IMR-90 (cell line): ENCODE results near the gene SLC66A2. TPM values are rescaled to one million over a fixed set of nuclear protein-coding genes. Genes with fewer than 3 reads are reported as not detected.

Experiments used
- ATAC-seq: fragments of 200-7000 bp; cut with Tn5 transposase; 2 replicates; pipeline ENCODE4 v1.9.1; 2020; ENCODE audit warnings: low read depth, mild to moderate bottlenecking, moderate library complexity
- BruUV-seq: library from RNA; stranded (reverse); fragments of 400-500 nt; replicated peaks from 2 replicates; lab custom pipeline; 2021; lab: Mats Ljungman, UMichigan
- CTCF ChIA-PET: fragments of 300-600 bp; formaldehyde crosslinking; extraction: SDS; loops from one replicate; lab custom pipeline; 2021; ENCODE audit warnings: antibody characterized with exemption; lab: Yijun Ruan, JAX
- POLR2A ChIA-PET: fragments of 300-600 bp; sonication (Branson Sonifier 250); formaldehyde crosslinking; loops from one replicate; lab custom pipeline; 2022; ENCODE audit warnings: antibody characterized with exemption; ENCODE audit not compliant: unreplicated experiment; lab: Charles Lee
- DNase-seq: peaks from one replicate; pipeline ENCODE4 v3.0.0; 2013
- H2AFZ ChIP-seq: replicated peaks from 2 replicates; pipeline ENCODE3; 2013; ENCODE audit warnings: low read length, mild to moderate bottlenecking; ENCODE audit not compliant: poor library complexity
- H2AK5ac ChIP-seq: 2 replicates; pipeline ENCODE4 v1.6.1; 2013; ENCODE audit warnings: low read depth, low read length, inconsistent platforms
- H2AK9ac ChIP-seq: replicated peaks from 2 replicates; pipeline ENCODE3; 2013; ENCODE audit warnings: mild to moderate bottlenecking, low read depth, low read length, moderate library complexity; ENCODE audit not compliant: poor library complexity
- H2BK120ac ChIP-seq: 2 replicates; pipeline ENCODE4 v1.6.1; 2013; ENCODE audit warnings: low read depth, low read length, inconsistent platforms
- H2BK15ac ChIP-seq: 3 replicates; pipeline ENCODE4 v1.6.1; 2013; ENCODE audit warnings: low read depth, low read length, inconsistent platforms
- H2BK20ac ChIP-seq: 2 replicates; pipeline ENCODE4 v1.6.1; 2013; ENCODE audit warnings: low read depth, mild to moderate bottlenecking, inconsistent platforms, low read length, moderate library complexity
- H2BK5ac ChIP-seq: 2 replicates; pipeline ENCODE4 v1.6.1; 2013; ENCODE audit warnings: mild to moderate bottlenecking, low read depth, low read length, inconsistent platforms; ENCODE audit not compliant: poor library complexity, severe bottlenecking
- H3K14ac ChIP-seq: replicated peaks from 2 replicates; pipeline ENCODE4 v1.6.1; 2013; ENCODE audit warnings: low read depth, low read length, inconsistent platforms
- H3K18ac ChIP-seq: 2 replicates; pipeline ENCODE4 v1.6.1; 2013; ENCODE audit warnings: low read depth, low read length, control low read depth
- H3K23ac ChIP-seq: 2 replicates; pipeline ENCODE4 v1.6.1; 2013; ENCODE audit warnings: low read depth, low read length, inconsistent platforms
- H3K27ac ChIP-seq: 2 replicates; pipeline ENCODE4 v1.5.1; 2013; ENCODE audit warnings: mild to moderate bottlenecking, control low read depth, low read length; ENCODE audit not compliant: insufficient read depth
- H3K27me3 ChIP-seq: 2 replicates; pipeline ENCODE4 v1.6.1; 2013; ENCODE audit warnings: low read length; ENCODE audit not compliant: control insufficient read depth, insufficient read depth
- H3K36me3 ChIP-seq: 2 replicates; pipeline ENCODE4 v1.6.1; 2013; ENCODE audit warnings: low read length, mixed read lengths; ENCODE audit not compliant: control insufficient read depth, insufficient read depth
- H3K4ac ChIP-seq: 2 replicates; pipeline ENCODE4 v1.6.1; 2013; ENCODE audit warnings: low read depth, low read length, inconsistent platforms
- H3K4me1 ChIP-seq: 2 replicates; pipeline ENCODE4 v1.6.1; 2013; ENCODE audit warnings: low read length, mixed read lengths; ENCODE audit not compliant: control insufficient read depth, insufficient read depth
- H3K4me2 ChIP-seq: 2 replicates; pipeline ENCODE4 v1.6.1; 2013; ENCODE audit warnings: low read depth, mild to moderate bottlenecking, control low read depth, low read length, moderate library complexity
- H3K4me3 ChIP-seq: 2 replicates; pipeline ENCODE4 v1.5.1; 2013; ENCODE audit warnings: low read depth, mild to moderate bottlenecking, control low read depth, low read length, moderate library complexity; ENCODE audit not compliant: insufficient read depth
- H3K56ac ChIP-seq: 2 replicates; pipeline ENCODE4 v1.6.1; 2013; ENCODE audit warnings: low read length, inconsistent platforms; ENCODE audit not compliant: insufficient read depth; ENCODE audit errors: extremely low read depth
- H3K79me1 ChIP-seq, 2 experiments: 2 replicates each; pipeline ENCODE4 v1.6.1; 2013; ENCODE audit warnings: low read length in 2 of 2, inconsistent platforms in 1 of 2, low read depth in 1 of 2
- H3K9ac ChIP-seq: 2 replicates; pipeline ENCODE4 v1.6.1; 2013; ENCODE audit warnings: low read depth, low read length, control low read depth
- H3K9me1 ChIP-seq: 2 replicates; pipeline ENCODE4 v1.6.1; 2013; ENCODE audit warnings: low read length, inconsistent platforms; ENCODE audit not compliant: insufficient read depth
- H3K9me3 ChIP-seq: 2 replicates; pipeline ENCODE4 v1.6.1; 2013; ENCODE audit warnings: low read length; ENCODE audit not compliant: control insufficient read depth, insufficient read depth
- H4K20me1 ChIP-seq: 2 replicates; pipeline ENCODE4 v1.6.1; 2013; ENCODE audit warnings: low read length, inconsistent platforms; ENCODE audit not compliant: insufficient read depth
- H4K5ac ChIP-seq: 2 replicates; pipeline ENCODE4 v1.6.1; 2013; ENCODE audit warnings: mild to moderate bottlenecking, low read depth, low read length, control low read depth
- H4K8ac ChIP-seq, 2 experiments: 2 replicates each; pipeline ENCODE4 v1.6.1; 2013; ENCODE audit warnings: low read depth in 2 of 2, low read length in 2 of 2, control low read depth in 1 of 2, inconsistent platforms in 1 of 2
- H4K91ac ChIP-seq: 2 replicates; pipeline ENCODE4 v1.6.1; 2013; ENCODE audit warnings: low read depth, low read length, inconsistent platforms; ENCODE audit not compliant: insufficient read depth
- BHLHE40 ChIP-seq: fragments of 150-350 bp; IDR thresholded peaks from 2 replicates; pipeline ENCODE4 v1.6.1; 2016; ENCODE audit warnings: mild to moderate bottlenecking, low read depth, low read length
- CEBPB ChIP-seq: IDR thresholded peaks from 2 replicates; pipeline ENCODE4 v1.6.1; 2012; ENCODE audit warnings: low read depth, low read length, improper control_type of control experiment
- CHD1 ChIP-seq: IDR thresholded peaks from 2 replicates; pipeline ENCODE4 v1.6.1; 2012; ENCODE audit warnings: low read depth, low read length, improper control_type of control experiment
- CTCF ChIP-seq: conservative IDR thresholded peaks from 2 replicates; pipeline ENCODE4 v1.5.1; 2012; ENCODE audit warnings: mild to moderate bottlenecking, low read depth, low read length, improper control_type of control experiment
- FOS ChIP-seq: fragments of 150-350 bp; IDR thresholded peaks from 2 replicates; pipeline ENCODE4 v1.6.1; 2016; ENCODE audit warnings: low read depth, low read length
- MAFK ChIP-seq: IDR thresholded peaks from 2 replicates; pipeline ENCODE4 v1.6.1; 2012; ENCODE audit warnings: low read depth, low read length, improper control_type of control experiment
- MAZ ChIP-seq: IDR thresholded peaks from 2 replicates; pipeline ENCODE4 v1.6.1; 2012; ENCODE audit warnings: low read depth, mild to moderate bottlenecking, low read length, improper control_type of control experiment, moderate library complexity, borderline replicate concordance
- MXI1 ChIP-seq: IDR thresholded peaks from 2 replicates; pipeline ENCODE4 v1.6.1; 2012; ENCODE audit warnings: low read depth, mild to moderate bottlenecking, low read length, moderate library complexity, borderline replicate concordance
- RAD21 ChIP-seq: IDR thresholded peaks from 2 replicates; pipeline ENCODE4 v1.6.1; 2012; ENCODE audit warnings: low read length, improper control_type of control experiment
- RCOR1 ChIP-seq: IDR thresholded peaks from 2 replicates; pipeline ENCODE4 v1.6.1; 2012; ENCODE audit warnings: mild to moderate bottlenecking, low read length, improper control_type of control experiment; ENCODE audit not compliant: insufficient replicate concordance
- RFX5 ChIP-seq: IDR thresholded peaks from 2 replicates; pipeline ENCODE4 v1.8.0; 2012; ENCODE audit warnings: low read depth, mild to moderate bottlenecking, low read length, moderate library complexity
- SMC3 ChIP-seq: fragments of 150-350 bp; IDR thresholded peaks from 2 replicates; pipeline ENCODE4 v1.6.1; 2016; ENCODE audit warnings: low read depth, mild to moderate bottlenecking, antibody characterized with exemption, low read length, moderate library complexity
- USF2 ChIP-seq: fragments of 150-350 bp; IDR thresholded peaks from 2 replicates; pipeline ENCODE4 v1.6.1; 2017; ENCODE audit warnings: mild to moderate bottlenecking, antibody characterized with exemption, low read length, low read depth
- WGBS, 2 experiments: methylation state at CpG; one replicate each; pipeline versions ENCODE4 v1.1.5 to v1.1.7; 2013; ENCODE audit warnings: missing lambda C conversion rate in 2 of 2; ENCODE audit not compliant: insufficient read length in 1 of 2; ENCODE audit errors: extremely low coverage in 2 of 2; 5-methylcytosine and 5-hydroxymethylcytosine counted together
- dilution Hi-C: fragments of 300-500 bp; cut with HindIII; formaldehyde crosslinking; loops from one replicate; pipeline ENCODE4 v1.14.3; 2018; ENCODE audit warnings: low sequenced_read_pairs; ENCODE audit not compliant: unreplicated experiment
- in situ Hi-C: fragments of 300-500 bp; cut with MboI; formaldehyde crosslinking; loops from 3 replicates; pipeline ENCODE4 v1.14.3; 2019; ENCODE audit warnings: low sequenced_read_pairs, inconsistent platforms, mixed read lengths
- intact Hi-C: fragments of 100-400 bp; cut with micrococcal nuclease; formaldehyde crosslinking; loops from 2 replicates; pipeline ENCODE4 v1.10.0; 2022
- polyA plus RNA-seq, 3 experiments: library from polyadenylated mRNA; depleted of rRNA; stranded (reverse); fragments of >200 nt; gene quantifications; 2 replicates each; pipeline ENCODE4 v1.2.3, GENCODE V29; 2012; ENCODE audit warnings: low replicate concordance in 1 of 3
- total RNA-seq: library from RNA; depleted of rRNA; stranded (reverse); fragments of >200 nt; gene quantifications from 2 replicates; pipeline ENCODE4 v1.2.3, GENCODE V29; 2012
- TF ChIP-seq, protein P1 (sequence below): fragments of 150-350 bp; IDR thresholded peaks from 2 replicates; pipeline ENCODE4 v1.6.1; 2016; ENCODE audit warnings: low read depth, mild to moderate bottlenecking, low read length, moderate library complexity, borderline replicate concordance

SLC66A2 gene
- total and polyA plus RNA-seq, 2 of the 4 experiments (the other 2 are of a cell fraction): 17.6 to 23.5 TPM

DNA sequence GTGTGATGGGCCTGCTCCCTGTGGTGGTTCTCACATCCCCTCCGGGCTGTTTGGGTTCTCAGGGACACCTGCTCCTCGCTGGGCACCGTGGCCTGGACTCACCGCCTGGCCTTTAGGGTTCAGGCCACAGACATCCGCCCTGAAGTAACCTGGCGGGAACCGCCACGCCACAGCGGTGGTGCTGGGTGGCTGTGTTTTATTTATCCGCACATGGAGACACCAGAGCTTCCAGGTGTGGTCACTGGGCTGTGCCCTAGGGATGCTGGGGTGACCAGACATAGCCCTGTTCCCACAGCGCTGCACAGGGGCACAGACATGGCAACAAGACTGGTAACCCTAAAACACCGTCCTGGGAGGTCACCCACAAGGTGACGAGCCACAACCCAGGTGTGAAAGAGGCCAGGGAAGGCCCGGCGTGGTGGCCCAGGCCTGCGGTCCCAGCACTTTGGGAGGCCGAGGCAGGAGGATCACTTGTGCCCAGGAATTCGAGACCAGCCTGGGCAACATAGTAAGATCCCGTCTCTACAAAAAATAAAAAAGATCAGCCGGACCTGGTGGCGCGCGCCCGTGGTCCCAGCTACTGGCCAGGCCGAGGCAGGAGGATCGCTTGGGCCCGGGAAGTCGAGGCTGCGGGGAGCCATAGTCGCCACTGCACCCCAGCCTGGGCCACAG is 12.3 kb upstream of the SLC66A2 start:
- ChIA-PET POLR2A (interaction anchor here (0.6 kb wide), 1 partner anchor 70 kb away, joined by 9 read pairs; the partner anchor contains the start of gene RBFA), CTCF (interaction anchor here (1.7 kb wide), 1 partner anchor 13 kb away, joined by 3 read pairs; the partner anchor contains the start of gene SLC66A2)
- intact Hi-C loops: loop anchor here (10.0 kb wide), 1 partner anchor 119 kb away; no protein-coding TSS in a partner anchor
- Histone ChIP-seq H3K4me3 (no peak overlapping the region), H3K56ac (no peak overlapping the region), H3K4me1 (peaks cover 9% of the 10 kb centered on the region), H2BK5ac (no peak overlapping the region), H3K27me3 (no peaks in the 10 kb centered on the region), H2BK15ac (no peak overlapping the region), H2BK120ac (no peak overlapping the region), H3K9me3 (no peaks in the 10 kb centered on the region), H3K79me1 (peaks cover 5 to 26% of the 10 kb centered on the region in 2 experiments; a peak in 2 of 4 replicates), H2AK5ac (peak overlapping the region; percentile 79), H3K9ac (no peak overlapping the region), H3K14ac (no peak overlapping the region), H3K23ac (no peak overlapping the region), H4K91ac (peak overlapping the region; percentile 53; the same call in 1 of the 2 replicates), H3K36me3 (peaks cover 6% of the 10 kb centered on the region; the same call in 1 of the 2 replicates), H3K4ac (no peak overlapping the region), H3K4me2 (peak overlapping the region; percentile 3; the same call in 1 of the 2 replicates), H4K8ac (no peak overlapping the region), H4K5ac (no peak overlapping the region), H2AFZ (peak overlapping the region; percentile 89), H2AK9ac (peak overlapping the region; percentile 63), H4K20me1 (peaks cover 10% of the 10 kb centered on the region), H2BK20ac (no peak overlapping the region), H3K18ac (no peak overlapping the region), H3K9me1 (peaks cover 7% of the 10 kb centered on the region), H3K27ac (no peak overlapping the region)
- dilution Hi-C loops: no loop called here
- in situ Hi-C loops: no loop called here
- ATAC-seq (no peak), DNase-seq (no peak)
- 89% methylated on average over 22 of the region's 30 CpGs; no CpG with 5 or more reads in 1 of the 2 experiments for WGBS, 2 experiments
- BruUV-seq: no TSS peak
- TF ChIP-seq, protein P1, sequence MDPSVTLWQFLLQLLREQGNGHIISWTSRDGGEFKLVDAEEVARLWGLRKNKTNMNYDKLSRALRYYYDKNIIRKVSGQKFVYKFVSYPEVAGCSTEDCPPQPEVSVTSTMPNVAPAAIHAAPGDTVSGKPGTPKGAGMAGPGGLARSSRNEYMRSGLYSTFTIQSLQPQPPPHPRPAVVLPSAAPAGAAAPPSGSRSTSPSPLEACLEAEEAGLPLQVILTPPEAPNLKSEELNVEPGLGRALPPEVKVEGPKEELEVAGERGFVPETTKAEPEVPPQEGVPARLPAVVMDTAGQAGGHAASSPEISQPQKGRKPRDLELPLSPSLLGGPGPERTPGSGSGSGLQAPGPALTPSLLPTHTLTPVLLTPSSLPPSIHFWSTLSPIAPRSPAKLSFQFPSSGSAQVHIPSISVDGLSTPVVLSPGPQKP: no peak
- TF ChIP-seq RCOR1 (no peak), MXI1 (no peak), FOS (no peak), MAZ (no peak), MAFK (no peak), CHD1 (no peak), RFX5 (no peak), CEBPB (no peak), USF2 (no peak), CTCF (no peak), SMC3 (no peak), RAD21 (no peak), BHLHE40 (no peak)
